Umbilical cord (tissue), 1 donor: ENCODE data around the gene ZNF205. TPM values are rescaled to one million over a fixed set of nuclear protein-coding genes. Genes with fewer than 3 reads are reported as not detected.

Source experiments
- total RNA-seq: library from RNA; depleted of rRNA; stranded (reverse); fragments of >200 nt; gene quantifications from one replicate; pipeline ENCODE4 v1.2.3, GENCODE V29; 2014; ENCODE audit warnings: low replicate concordance; ENCODE audit not compliant: insufficient read depth

ZNF205 gene
- total RNA-seq, 1 donor from 2014 or later, result 8.9 TPM

Other genes starting within 250 kb of the ZNF205 start
- gene FLYWCH2, start 229.4 kb upstream of the ZNF205 start, total RNA-seq, result 25.5 TPM
- gene FLYWCH1, start 200.7 kb upstream of the ZNF205 start, total RNA-seq, result 30.8 TPM
- gene KREMEN2, start 148.3 kb upstream of the ZNF205 start, total RNA-seq, result 0.48 TPM
- 5.8 TPM for gene PAQR4, start 143.2 kb upstream of the ZNF205 start, total RNA-seq
- gene PKMYT1, start 132.1 kb upstream of the ZNF205 start, total RNA-seq, result 6.0 TPM
- not detected for gene CLDN9, start 99.7 kb upstream of the ZNF205 start, total RNA-seq
- 0.72 TPM for gene CLDN6, start 94.4 kb upstream of the ZNF205 start, total RNA-seq
- gene TNFRSF12A, start 92.2 kb upstream of the ZNF205 start, total RNA-seq, result 150 TPM
- 3.1 TPM for gene HCFC1R1, start 88.6 kb upstream of the ZNF205 start, total RNA-seq
- gene THOC6, start 88.6 kb upstream of the ZNF205 start, total RNA-seq, result 29.4 TPM
- 2.2 TPM for gene BICDL2, start 75.6 kb upstream of the ZNF205 start, total RNA-seq
- 0.24 TPM for gene MMP25, start 66.0 kb upstream of the ZNF205 start, total RNA-seq
- gene IL32, start 46.9 kb upstream of the ZNF205 start, total RNA-seq, result 13.2 TPM
- not detected for gene ZSCAN10, start 13.3 kb upstream of the ZNF205 start, total RNA-seq
- 0.96 TPM for gene ZNF213, start 22.4 kb downstream of the ZNF205 start, total RNA-seq
- gene OR1F1, start 75.6 kb downstream of the ZNF205 start, total RNA-seq, result 0.96 TPM
- 13.5 TPM for gene ZNF200, start 122.6 kb downstream of the ZNF205 start, total RNA-seq
- 6.7 TPM for gene MEFV, start 144.0 kb downstream of the ZNF205 start, total RNA-seq
- gene ZNF263, start 170.9 kb downstream of the ZNF205 start, total RNA-seq, result 53.7 TPM
- 20.5 TPM for gene TIGD7, start 192.8 kb downstream of the ZNF205 start, total RNA-seq
- gene ZNF75A, start 192.9 kb downstream of the ZNF205 start, total RNA-seq, result 28.4 TPM
- 3.6 TPM for gene OR2C1, start 243.3 kb downstream of the ZNF205 start, total RNA-seq